Gastroesophageal sphincter (tissue), 3 donors: ENCODE results near the gene STX8.
A peak's percentile ranks its signal among the peaks of the same experiment; 100 is the strongest.

ENCODE experiments used
- POLR2A ChIP-seq, 2 donors: fragments of 450-650 bp; IDR thresholded peaks; one replicate each; pipeline ENCODE4 v1.6.1; 2017; ENCODE audit warnings: antibody characterized with exemption in 2 of 2, mild to moderate bottlenecking in 2 of 2, moderate library complexity in 1 of 2
- POLR2AphosphoS5 ChIP-seq: sonication (generic); formaldehyde crosslinking; IDR thresholded peaks from one replicate; pipeline ENCODE4 v1.6.1; 2017; ENCODE audit warnings: antibody characterized with exemption
- TF ChIP-seq, protein P1 (sequence below), 4 experiments: fragments of 200-600 bp in 2 of 4; fragments of 450-650 bp in 2 of 4; sonication (generic) in 1 of 4; IDR thresholded peaks; one replicate each; pipeline ENCODE4 v1.5.1; 2017 to 2019; ENCODE audit warnings: antibody characterized with exemption in 4 of 4, mild to moderate bottlenecking in 2 of 4, moderate library complexity in 2 of 4

DNA sequence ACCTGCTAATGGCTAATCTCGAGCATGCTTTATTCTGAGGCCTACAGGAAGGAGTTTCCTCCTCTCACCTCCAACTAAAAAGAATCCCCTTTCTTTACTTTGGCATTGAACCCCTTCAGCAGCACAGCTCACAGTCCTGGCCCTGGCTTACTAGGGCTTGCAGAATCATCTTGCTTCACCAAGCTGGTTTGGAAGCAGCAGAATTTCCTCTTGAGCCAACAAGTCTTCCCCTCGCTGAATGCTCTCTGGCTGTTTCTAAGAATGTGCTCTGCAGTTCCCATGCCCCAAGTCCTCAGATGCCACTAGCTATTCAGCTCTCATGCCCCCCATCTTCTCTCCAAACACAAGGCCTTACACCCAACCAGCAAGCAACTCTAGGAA lies 283.1 kb downstream of the STX8 start:
- TF ChIP-seq, protein P1, sequence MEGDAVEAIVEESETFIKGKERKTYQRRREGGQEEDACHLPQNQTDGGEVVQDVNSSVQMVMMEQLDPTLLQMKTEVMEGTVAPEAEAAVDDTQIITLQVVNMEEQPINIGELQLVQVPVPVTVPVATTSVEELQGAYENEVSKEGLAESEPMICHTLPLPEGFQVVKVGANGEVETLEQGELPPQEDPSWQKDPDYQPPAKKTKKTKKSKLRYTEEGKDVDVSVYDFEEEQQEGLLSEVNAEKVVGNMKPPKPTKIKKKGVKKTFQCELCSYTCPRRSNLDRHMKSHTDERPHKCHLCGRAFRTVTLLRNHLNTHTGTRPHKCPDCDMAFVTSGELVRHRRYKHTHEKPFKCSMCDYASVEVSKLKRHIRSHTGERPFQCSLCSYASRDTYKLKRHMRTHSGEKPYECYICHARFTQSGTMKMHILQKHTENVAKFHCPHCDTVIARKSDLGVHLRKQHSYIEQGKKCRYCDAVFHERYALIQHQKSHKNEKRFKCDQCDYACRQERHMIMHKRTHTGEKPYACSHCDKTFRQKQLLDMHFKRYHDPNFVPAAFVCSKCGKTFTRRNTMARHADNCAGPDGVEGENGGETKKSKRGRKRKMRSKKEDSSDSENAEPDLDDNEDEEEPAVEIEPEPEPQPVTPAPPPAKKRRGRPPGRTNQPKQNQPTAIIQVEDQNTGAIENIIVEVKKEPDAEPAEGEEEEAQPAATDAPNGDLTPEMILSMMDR (IDR thresholded peaks at IDR 0.05): peak in 1 of 4 experiments; percentile 2
- TF ChIP-seq POLR2AphosphoS5: no peak
- TF ChIP-seq POLR2A (IDR thresholded peaks at IDR 0.05): no peak
